Esophagus mucosa (tissue), 1 donor: ENCODE measurements around the gene KCNK3. TPM values are rescaled to one million over a fixed set of nuclear protein-coding genes. Genes with fewer than 3 reads are reported as not detected.
A peak's percentile ranks its signal among the peaks of the same experiment; 100 is the strongest.
"Not testable (repeated sequence)": the region's sequence is repeated elsewhere in the genome, so short reads cannot be mapped to it uniquely, and the experiment has no call there.

Source experiments
- ATAC-seq: fragments of 200-7000 bp; cut with Tn5 transposase; one replicate; pipeline ENCODE4 v1.9.1; 2020
- total RNA-seq: library from RNA; stranded (reverse); gene quantifications from one replicate; pipeline ENCODE4 v1.2.4, GENCODE V29; 2023
- donor health status: DM: yes; HTN: yes; CAD: no.

KCNK3 gene
- total RNA-seq, 1 donor from 2014 or later, result 0.44 TPM

- ATAC-seq, result no peak
Observed at GRCh38 chr2:26759845-26760244, 67.3 kb downstream of the KCNK3 start.

- not testable (repeated sequence) for ATAC-seq
Observed at GRCh38 chr2:26760991-26761390, 68.5 kb downstream of the KCNK3 start.

DNA sequence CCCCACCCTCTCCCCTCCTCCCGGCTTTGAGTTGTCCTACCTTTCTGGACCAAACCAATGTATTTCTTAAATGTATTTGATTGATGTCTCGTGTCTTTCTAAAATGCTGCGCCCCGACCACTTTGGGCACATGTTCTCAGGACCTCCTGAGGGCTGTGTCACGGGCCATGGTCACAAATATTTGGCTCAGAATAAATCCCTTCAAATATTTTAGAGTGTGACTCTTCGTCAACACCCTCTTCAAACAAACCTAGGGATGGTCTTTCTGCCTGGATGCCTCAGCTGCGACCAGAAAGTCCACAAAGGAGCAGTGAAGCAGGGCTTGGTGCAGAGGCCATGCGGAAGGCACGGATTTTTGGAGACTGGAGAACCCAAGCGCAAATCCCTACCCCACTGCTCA, 70.5 kb downstream of the KCNK3 start:
- no peak for ATAC-seq

GRCh38 chr2:26764078-26764887, 71.8 kb downstream of the KCNK3 start, which contains the start of gene SLC35F6:
SLC35F6 (plus strand) TSS chr2:26764284; CDS start chr2:26764350, 66 bp downstream.
- peak; percentile 81 for ATAC-seq

GRCh38 chr2:26764906-26765305, 72.4 kb downstream of the KCNK3 start:
- no peak for ATAC-seq

DNA sequence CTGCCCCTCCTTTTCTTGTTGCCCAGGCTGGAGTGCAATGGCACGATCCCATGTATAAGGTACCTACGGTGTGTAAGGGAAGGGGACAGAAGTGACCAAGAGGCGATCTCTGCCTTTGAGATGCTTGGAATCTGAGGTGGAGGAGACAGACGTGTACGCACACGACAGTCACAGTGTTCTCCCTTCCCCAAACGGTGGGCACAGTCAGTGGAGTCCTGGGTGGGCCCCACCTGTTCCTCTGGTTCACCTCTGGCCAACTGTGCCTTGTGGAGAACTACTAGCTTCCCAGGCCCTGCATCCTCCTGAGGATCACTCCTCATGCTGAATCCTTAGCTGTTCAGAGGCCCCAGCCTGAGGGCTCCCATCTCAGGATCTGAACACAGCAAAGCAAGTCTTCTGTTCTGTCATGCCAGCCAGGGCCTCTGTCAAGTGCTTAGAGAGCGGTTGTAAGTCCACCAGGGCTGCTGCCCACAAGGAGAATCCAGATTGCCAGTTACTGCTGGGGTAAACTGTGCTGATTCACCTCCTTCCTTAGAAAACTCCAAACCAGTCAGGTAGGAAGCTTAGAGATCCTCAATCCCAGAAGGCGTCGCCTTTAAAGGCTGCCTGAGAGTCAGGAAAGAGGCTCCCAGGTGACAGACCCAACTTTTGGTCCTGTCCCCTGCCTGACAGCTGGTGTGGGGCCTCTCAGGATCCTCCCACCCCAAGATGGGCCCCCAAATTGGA, 73.1 kb downstream of the KCNK3 start:
- ATAC-seq, result peak; percentile 34

GRCh38 chr2:26767129-26767528, 74.6 kb downstream of the KCNK3 start:
- ATAC-seq, result no peak

- ATAC-seq, result no peak
Observed at GRCh38 chr2:26767894-26768487, 75.5 kb downstream of the KCNK3 start.

DNA sequence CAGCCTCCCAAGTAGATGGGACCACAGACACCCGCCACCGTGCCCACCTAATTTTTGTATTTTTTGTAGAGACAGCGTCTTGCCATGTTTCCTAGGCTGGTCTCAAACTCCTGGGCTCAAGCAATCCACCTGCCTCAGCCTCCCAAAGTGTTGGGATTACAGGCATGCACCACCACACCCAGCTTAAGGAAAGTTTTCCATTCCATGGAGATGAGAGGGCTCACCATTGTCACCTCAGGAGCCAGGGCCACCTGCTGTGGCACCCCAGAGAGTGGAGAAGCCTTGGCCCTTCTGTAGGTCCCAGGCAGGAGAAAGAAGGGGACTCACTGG, 76.2 kb downstream of the KCNK3 start:
- ATAC-seq, result no peak

- ATAC-seq, result peak; percentile 79
Observed at GRCh38 chr2:26769089-26769761, 76.7 kb downstream of the KCNK3 start.

GRCh38 chr2:26770986-26771586, 78.6 kb downstream of the KCNK3 start:
- ATAC-seq, result peak; percentile 62

DNA sequence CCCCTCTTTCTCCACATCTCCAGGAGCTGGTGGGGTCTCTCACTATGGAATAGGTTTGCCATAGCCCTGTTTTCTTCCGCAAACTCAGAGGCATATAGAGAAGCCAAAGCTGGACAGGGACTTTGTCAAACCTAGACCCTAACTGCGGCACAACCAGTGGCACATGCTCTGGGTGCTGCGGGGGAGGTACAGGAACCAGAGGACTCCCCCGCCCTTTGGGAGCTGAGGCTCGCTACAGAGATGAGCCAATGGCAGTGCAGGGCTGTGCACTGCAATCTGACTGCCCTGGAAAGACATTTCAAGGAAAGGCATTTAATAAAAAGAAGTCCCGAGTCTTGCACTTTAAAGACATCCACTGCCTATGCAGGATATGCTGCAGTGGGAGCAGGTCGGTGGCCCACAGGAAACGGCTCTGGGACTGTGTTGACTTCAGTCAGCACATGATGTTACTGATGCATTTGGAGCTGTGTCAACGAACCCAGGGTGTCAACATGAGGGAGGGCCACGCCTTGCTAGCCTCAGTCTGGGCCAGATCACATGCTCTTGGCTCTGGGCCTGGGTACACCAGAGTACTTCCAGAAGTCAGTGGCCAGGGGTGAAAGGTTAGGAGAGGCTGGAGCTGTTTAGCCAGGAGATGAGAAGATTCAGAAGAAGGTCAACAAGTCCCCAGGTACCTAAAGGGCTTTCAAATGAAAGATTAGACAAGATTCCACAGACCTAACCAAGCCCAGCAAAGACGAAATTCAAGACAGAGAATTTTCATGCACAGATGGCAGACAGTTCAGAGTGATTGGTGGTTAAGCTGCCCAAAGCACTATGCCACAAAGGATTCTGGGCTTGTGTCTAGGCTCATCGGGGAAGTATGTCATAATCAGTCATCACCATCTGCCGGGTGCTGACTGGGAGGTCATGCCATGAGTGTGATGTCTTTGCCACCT, 79.8 kb downstream of the KCNK3 start:
- ATAC-seq, result peak; percentile 53

DNA sequence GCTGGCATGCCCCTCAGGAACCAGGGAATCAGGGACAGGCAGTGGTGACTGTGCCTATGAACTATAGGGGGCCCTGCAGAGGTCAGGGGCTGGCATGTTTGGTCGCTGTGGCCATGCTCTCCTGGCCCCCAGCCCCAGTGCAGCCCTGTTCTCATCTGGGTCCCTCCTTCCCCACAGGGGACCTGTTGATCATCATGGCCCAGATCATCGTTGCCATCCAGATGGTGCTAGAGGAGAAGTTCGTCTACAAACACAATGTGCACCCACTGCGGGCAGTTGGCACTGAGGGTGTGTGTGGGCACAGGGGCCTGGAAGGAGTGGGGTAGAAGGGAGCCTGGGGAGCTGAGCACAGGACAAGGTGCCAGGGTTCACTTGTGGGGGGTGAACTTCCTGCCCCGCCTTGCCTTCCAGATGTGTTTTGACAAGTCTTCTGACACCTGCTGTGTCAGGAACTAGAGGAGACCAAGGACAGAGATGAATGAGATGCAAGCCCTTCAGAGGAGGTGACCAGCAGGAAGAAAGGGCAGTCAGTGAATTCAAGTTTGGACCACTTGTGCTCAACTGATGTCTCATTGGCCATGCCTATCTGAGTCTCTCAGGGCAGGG, 83.8 kb downstream of the KCNK3 start:
- ATAC-seq, result no peak

- ATAC-seq, result no peak
Observed at GRCh38 chr2:26778098-26778497, 85.6 kb downstream of the KCNK3 start.

- no peak for ATAC-seq
Observed at GRCh38 chr2:26778507-26778906, 86.0 kb downstream of the KCNK3 start.

DNA sequence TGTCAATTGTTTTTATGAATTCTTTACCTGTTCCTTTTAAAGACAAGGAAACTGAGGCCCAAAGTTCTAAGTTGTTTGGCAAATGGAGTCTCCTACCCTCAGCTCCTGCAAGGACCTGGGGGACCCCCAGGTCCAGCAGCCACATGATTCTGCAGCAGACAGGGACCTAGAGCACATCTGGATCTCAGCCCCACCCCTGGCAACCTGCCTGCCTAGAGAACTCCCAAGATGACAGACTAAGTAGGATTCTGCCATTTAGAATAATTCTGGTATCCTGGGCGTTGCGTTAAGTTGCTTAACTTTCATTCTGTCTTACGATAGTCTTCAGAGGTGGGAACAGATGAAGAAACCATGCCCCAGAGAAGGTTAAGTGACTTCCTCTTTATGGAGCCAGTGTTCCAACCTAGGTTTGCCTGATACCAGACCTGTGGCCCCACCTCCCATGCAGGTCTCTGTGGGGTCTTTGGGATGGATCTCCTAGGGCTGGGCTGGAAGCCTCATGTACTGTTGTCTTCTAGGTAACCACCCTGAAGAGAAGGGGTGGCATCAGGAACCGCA, 87.8 kb downstream of the KCNK3 start:
- no peak for ATAC-seq
